Measurements from ENCODE around the gene USP8. TPM values are rescaled to one million over a fixed set of nuclear protein-coding genes. Genes with fewer than 3 reads are reported as not detected.

Gene USP8
- total RNA-seq, 1 donor from 2014 or later = 78.8 TPM

- Histone ChIP-seq H3K4me2 (no peak overlapping the region), H3K27me3 (no peaks in the 10 kb centered on the region), H3K4me3 (no peak overlapping the region), H3K4me1 (no peaks in the 10 kb centered on the region), H3K27ac (no peak overlapping the region), H3K79me2 (ENCODE audit: low read depth) (peaks cover 67% of the 10 kb centered on the region), H3K9ac (no peak overlapping the region), H3K36me3 (peaks cover 7% of the 10 kb centered on the region), H3K9me3 (ENCODE audit: low read depth) (no peaks in the 10 kb centered on the region), H4K20me1 (ENCODE audit: low read depth) (no peaks in the 10 kb centered on the region), H2AFZ (replicated peaks) (no peak overlapping the region), H3F3A (ENCODE audit: low read depth) (no peaks in the 10 kb centered on the region)
- H3K4me1 Mint-ChIP-seq = no peaks in the 10 kb centered on the region
- H3K27me3 Mint-ChIP-seq (ENCODE audit: insufficient read depth, low read depth) = no peaks in the 10 kb centered on the region
- no peak overlapping the region for H3K27ac Mint-ChIP-seq
- no peaks in the 10 kb centered on the region for H3K9me3 Mint-ChIP-seq
- peaks cover 19% of the 10 kb centered on the region for H3K36me3 Mint-ChIP-seq
- no peak overlapping the region for H3K4me3 Mint-ChIP-seq
- no peak for TF ChIP-seq EZH2phosphoT487 (IDR thresholded peaks at IDR 0.05)
- no peak for TF ChIP-seq CTCF (IDR thresholded peaks at IDR 0.05)
- no peak for TF ChIP-seq EZH2 (IDR thresholded peaks at IDR 0.05)
- no peak for DNase-seq (ENCODE audit: low spot score)
Measured at GRCh38 chr15:50438251-50438650, 14.0 kb downstream of the USP8 start.

GRCh38 chr15:50440932-50441331, 16.7 kb downstream of the USP8 start:
- Histone ChIP-seq H3K9me3 (ENCODE audit: low read depth) (no peaks in the 10 kb centered on the region), H3K27me3 (no peaks in the 10 kb centered on the region), H3K79me2 (ENCODE audit: low read depth) (peaks cover 43% of the 10 kb centered on the region), H2AFZ (replicated peaks) (no peak overlapping the region), H3K9ac (no peak overlapping the region), H3K27ac (no peak overlapping the region), H3K36me3 (peaks cover 7% of the 10 kb centered on the region), H3K4me1 (no peaks in the 10 kb centered on the region), H4K20me1 (ENCODE audit: low read depth) (no peaks in the 10 kb centered on the region), H3K4me3 (no peak overlapping the region), H3K4me2 (no peak overlapping the region), H3F3A (ENCODE audit: low read depth) (no peaks in the 10 kb centered on the region)
- Mint-ChIP-seq H3K36me3 (peaks cover 18% of the 10 kb centered on the region), H3K27ac (no peak overlapping the region), H3K27me3 (ENCODE audit: insufficient read depth, low read depth) (no peaks in the 10 kb centered on the region), H3K4me1 (no peaks in the 10 kb centered on the region), H3K9me3 (no peaks in the 10 kb centered on the region), H3K4me3 (no peak overlapping the region)
- no peak for DNase-seq (ENCODE audit: low spot score)
- TF ChIP-seq EZH2 (IDR thresholded peaks at IDR 0.05) (no peak), EZH2phosphoT487 (IDR thresholded peaks at IDR 0.05) (no peak), CTCF (IDR thresholded peaks at IDR 0.05) (no peak)

GRCh38 chr15:50452927-50453326, 28.7 kb downstream of the USP8 start:
- Histone ChIP-seq H3K79me2 (ENCODE audit: low read depth) (no peaks in the 10 kb centered on the region), H3K4me3 (no peak overlapping the region), H3K9me3 (ENCODE audit: low read depth) (no peaks in the 10 kb centered on the region), H3F3A (ENCODE audit: low read depth) (no peaks in the 10 kb centered on the region), H3K4me2 (no peak overlapping the region), H3K4me1 (no peaks in the 10 kb centered on the region), H2AFZ (replicated peaks) (no peak overlapping the region), H3K27ac (no peak overlapping the region), H3K9ac (no peak overlapping the region), H4K20me1 (ENCODE audit: low read depth) (no peaks in the 10 kb centered on the region), H3K27me3 (no peaks in the 10 kb centered on the region), H3K36me3 (no peaks in the 10 kb centered on the region)
- Mint-ChIP-seq H3K36me3 (peaks cover 18% of the 10 kb centered on the region), H3K4me3 (no peak overlapping the region), H3K27ac (no peak overlapping the region), H3K4me1 (no peaks in the 10 kb centered on the region), H3K9me3 (no peaks in the 10 kb centered on the region), H3K27me3 (ENCODE audit: insufficient read depth, low read depth) (no peaks in the 10 kb centered on the region)
- TF ChIP-seq EZH2 (IDR thresholded peaks at IDR 0.05) = no peak
- no peak for TF ChIP-seq EZH2phosphoT487 (IDR thresholded peaks at IDR 0.05)
- DNase-seq (ENCODE audit: low spot score) = no peak

GRCh38 chr15:50458348-50459112, 34.3 kb downstream of the USP8 start:
- H3K9me3 Mint-ChIP-seq = no peaks in the 10 kb centered on the region
- Histone ChIP-seq H4K20me1 (ENCODE audit: low read depth) (no peaks in the 10 kb centered on the region), H3K36me3 (peaks cover 6% of the 10 kb centered on the region), H3K4me1 (no peaks in the 10 kb centered on the region), H3K9ac (no peak overlapping the region), H3K27me3 (no peaks in the 10 kb centered on the region), H3K4me2 (no peak overlapping the region), H3K27ac (no peak overlapping the region), H3K79me2 (ENCODE audit: low read depth) (no peaks in the 10 kb centered on the region), H3F3A (ENCODE audit: low read depth) (no peaks in the 10 kb centered on the region), H3K4me3 (no peak overlapping the region), H2AFZ (replicated peaks) (no peak overlapping the region), H3K9me3 (ENCODE audit: low read depth) (no peaks in the 10 kb centered on the region)
- peaks cover 26% of the 10 kb centered on the region for H3K36me3 Mint-ChIP-seq
- no peak for DNase-seq (ENCODE audit: low spot score)
- H3K27ac Mint-ChIP-seq = no peak overlapping the region
- TF ChIP-seq EZH2phosphoT487 (IDR thresholded peaks at IDR 0.05) = no peak
- no peak for TF ChIP-seq EZH2 (IDR thresholded peaks at IDR 0.05)
- TF ChIP-seq CTCF (IDR thresholded peaks at IDR 0.05) = no peak
- H3K4me1 Mint-ChIP-seq = no peaks in the 10 kb centered on the region
- no peak overlapping the region for H3K4me3 Mint-ChIP-seq
- no peaks in the 10 kb centered on the region for H3K27me3 Mint-ChIP-seq (ENCODE audit: insufficient read depth, low read depth)

All from neural progenitor cell (in vitro differentiated cells).